Measurements from ENCODE around the gene ADAP1. TPM values are rescaled to one million over a fixed set of nuclear protein-coding genes. Genes with fewer than 3 reads are reported as not detected.

ADAP1 gene
- total RNA-seq, 1 experiment from 2014 or later: 3.1 TPM

DNA sequence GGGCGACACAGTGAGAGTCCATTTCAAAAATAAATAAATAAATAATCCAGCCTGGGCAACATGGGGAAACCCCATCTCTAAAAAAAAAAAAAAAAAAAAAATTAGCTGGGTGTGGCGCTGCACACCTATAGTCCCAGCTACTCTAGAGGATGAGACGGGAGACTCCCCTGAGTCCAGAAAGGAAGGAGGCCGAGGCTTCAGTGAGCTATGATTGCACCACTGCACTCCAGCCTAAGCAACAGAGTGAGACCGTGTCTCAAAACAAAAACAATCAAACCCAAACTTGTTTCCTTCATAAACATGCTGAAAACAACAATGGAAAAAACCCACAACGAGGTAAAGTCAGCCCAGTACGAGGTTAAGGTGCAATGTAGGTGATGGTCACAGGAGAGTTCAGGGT lies 19.7 kb upstream of the ADAP1 start:
- no peaks in the 10 kb centered on the region for H3K9me3 ChIP-seq (ENCODE audit: control insufficient read depth, insufficient read depth, low read depth, low read length)
- no peak for ATAC-seq
- ChIA-PET POLR2A (no interaction called here), CTCF (interaction anchor here (0.6 to 1.8 kb wide), 3 partner anchors 92 to 144 kb away, joined by 3 to 4 read pairs (median 3); no protein-coding TSS in a partner anchor)
- in situ Hi-C loops (cut with HindIII; ENCODE audit: low pct_unique_long_range_greater_than_20kb, low sequenced_read_pairs) (loop anchor here (25.0 kb wide), 1 partner anchor 163 kb away; a partner anchor contains a TSS), intact Hi-C loops (cut with micrococcal nuclease; ENCODE audit: unreplicated experiment) (no loop called here)
- H3K27me3 ChIP-seq (ENCODE audit: control insufficient read depth, insufficient read depth, low read length): no peaks in the 10 kb centered on the region
- DNase-seq (ENCODE audit: low read depth, low spot score): no peak
- peaks cover 21% of the 10 kb centered on the region for H3K36me3 ChIP-seq (ENCODE audit: control insufficient read depth, insufficient read depth, low read length)
- H3K27ac ChIP-seq (ENCODE audit: low read length): peak overlapping the region; percentile 74
- no TSS peak for BruUV-seq (replicated peaks)
- H3K4me3 ChIP-seq (ENCODE audit: low read depth in 2 of 2, low read length in 2 of 2): peak overlapping the region; percentile 86 to 95
- peaks cover 16% of the 10 kb centered on the region for H3K4me1 ChIP-seq (ENCODE audit: control insufficient read depth, insufficient read depth, low read length)
- TF ChIP-seq TCF7L2 (IDR thresholded peaks at IDR 0.05; ENCODE audit: low read depth, low read length): no peak
- TF ChIP-seq REST (IDR thresholded peaks at IDR 0.05; ENCODE audit: insufficient read depth in 1 of 2, low read depth in 2 of 2, low read length in 1 of 2): no peak

DNA sequence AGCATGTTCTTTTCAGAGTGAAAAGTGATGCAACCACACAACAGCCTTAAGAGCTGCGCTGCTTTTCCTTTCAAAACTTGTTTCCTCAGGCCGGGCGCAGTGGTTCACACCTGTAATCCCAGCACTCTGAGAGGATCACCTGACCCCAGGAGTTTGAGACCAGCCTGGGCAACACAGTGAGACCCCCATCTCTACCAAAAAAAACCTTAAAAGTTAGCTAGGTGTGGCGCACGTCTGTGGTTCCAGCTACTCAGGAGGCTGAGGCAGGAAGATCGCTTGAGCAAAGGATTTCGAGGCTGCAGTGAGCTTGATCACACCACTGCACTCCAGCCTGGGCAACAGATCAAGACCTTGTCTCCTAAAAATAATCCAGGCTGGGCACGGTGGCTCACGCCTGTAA lies 18.8 kb upstream of the ADAP1 start:
- POLR2A ChIA-PET: interaction anchor here (0.6 kb wide), 1 partner anchor 73 kb away, joined by 9 read pairs; no protein-coding TSS in a partner anchor
- no TSS peak for BruUV-seq (replicated peaks)
- in situ Hi-C loops (cut with HindIII; ENCODE audit: low pct_unique_long_range_greater_than_20kb, low sequenced_read_pairs): loop anchor here (25.0 kb wide), 1 partner anchor 164 kb away; a partner anchor contains a TSS

More for the DNA sequence above, 18.8 kb upstream of the ADAP1 start:
- CTCF ChIA-PET: interaction anchor here (0.6 to 0.7 kb wide), 2 partner anchors 88 to 106 kb away, joined by 3 to 6 read pairs; no protein-coding TSS in a partner anchor
- TF ChIP-seq CTCF (IDR thresholded peaks at IDR 0.05) (no peak), TCF7L2 (IDR thresholded peaks at IDR 0.05; ENCODE audit: low read depth, low read length) (no peak), POLR2AphosphoS5 (IDR thresholded peaks at IDR 0.05; ENCODE audit: low read depth, low read length) (no peak), REST (IDR thresholded peaks at IDR 0.05; ENCODE audit: insufficient read depth in 1 of 2, low read depth in 2 of 2, low read length in 1 of 2) (no peak), SIN3A (IDR thresholded peaks at IDR 0.05; ENCODE audit: borderline replicate concordance, insufficient read depth, low read depth, low read length) (no peak)
- H3K4me3 ChIP-seq (ENCODE audit: low read depth in 2 of 2, low read length in 2 of 2): no peak overlapping the region
- no peaks in the 10 kb centered on the region for H3K27me3 ChIP-seq (ENCODE audit: control insufficient read depth, insufficient read depth, low read length)
- no peaks in the 10 kb centered on the region for H3K9me3 ChIP-seq (ENCODE audit: control insufficient read depth, insufficient read depth, low read depth, low read length)
- peaks cover 16% of the 10 kb centered on the region for H3K4me1 ChIP-seq (ENCODE audit: control insufficient read depth, insufficient read depth, low read length)
- peaks cover 24% of the 10 kb centered on the region for H3K36me3 ChIP-seq (ENCODE audit: control insufficient read depth, insufficient read depth, low read length)
- DNase-seq (ENCODE audit: low read depth, low spot score) (no peak), ATAC-seq (no peak)
- intact Hi-C loops (cut with micrococcal nuclease; ENCODE audit: unreplicated experiment): no loop called here
- H3K27ac ChIP-seq (ENCODE audit: low read length): no peak overlapping the region
